GM23248 (cell line): Measurements from ENCODE around the gene WNT9B.

Source experiments
- EZH2 ChIP-seq: fragments of 200-600 bp; sonication (generic); IDR thresholded peaks from 2 replicates; pipeline ENCODE4 v1.6.1; 2018; ENCODE audit warnings: antibody characterized with exemption, mild to moderate bottlenecking; ENCODE audit not compliant: insufficient read depth, poor library complexity, severe bottlenecking
- EZH2phosphoT487 ChIP-seq: fragments of 200-600 bp; sonication (generic); IDR thresholded peaks from 2 replicates; pipeline ENCODE4 v1.6.1; 2018; ENCODE audit warnings: antibody characterized with exemption, moderate library complexity, mild to moderate bottlenecking, low read depth; ENCODE audit not compliant: insufficient read depth

GRCh38 chr17:46859996-46860395 is 8.6 kb downstream of the WNT9B start:
- no peak for TF ChIP-seq EZH2
- no peak for TF ChIP-seq EZH2phosphoT487
